HepG2 (cell line): ENCODE results near the gene SLC25A28. TPM values are rescaled to one million over a fixed set of nuclear protein-coding genes. Genes with fewer than 3 reads are reported as not detected.

Experiments used
- AHR ChIP-seq: IDR thresholded peaks from 2 replicates; pipeline ENCODE4 v1.6.1; 2018; ENCODE audit warnings: missing genetic modification reagents, missing compliant biosample characterization
- ARID3A ChIP-seq: IDR thresholded peaks from 2 replicates; pipeline ENCODE4 v1.6.1; 2012; ENCODE audit warnings: low read depth, low read length, improper control_type of control experiment
- ARID5B ChIP-seq: IDR thresholded peaks from 2 replicates; pipeline ENCODE4 v1.4.0; 2020; ENCODE audit warnings: mild to moderate bottlenecking, missing genetic modification reagents
- FOXJ3 ChIP-seq: sonication (generic); formaldehyde crosslinking; IDR thresholded peaks from 2 replicates; pipeline ENCODE4 v1.4.0; 2020; ENCODE audit warnings: missing genetic modification reagents, mild to moderate bottlenecking, borderline replicate concordance
- GPN1 ChIP-seq: sonication (generic); formaldehyde crosslinking; IDR thresholded peaks from 2 replicates; pipeline ENCODE4 v1.5.1; 2020; ENCODE audit warnings: missing genetic modification reagents, borderline replicate concordance
- KLF6 ChIP-seq: IDR thresholded peaks from 2 replicates; pipeline ENCODE4 v1.8.0; 2016; ENCODE audit warnings: missing biosample characterization, missing genetic modification reagents
- RXRA ChIP-seq: sonication (generic); formaldehyde crosslinking; IDR thresholded peaks from 2 replicates; pipeline ENCODE4 v1.5.1; 2020; ENCODE audit warnings: missing genetic modification reagents
- SCMH1 ChIP-seq: sonication (generic); formaldehyde crosslinking; IDR thresholded peaks from 2 replicates; pipeline ENCODE4 v1.9.0; 2021; ENCODE audit warnings: missing genetic modification reagents, mild to moderate bottlenecking, borderline replicate concordance
- STAT5B ChIP-seq: sonication (generic); formaldehyde crosslinking; IDR thresholded peaks from 2 replicates; pipeline ENCODE4 v1.4.0; 2020; ENCODE audit warnings: missing genetic modification reagents
- TARDBP ChIP-seq: sonication (generic); formaldehyde crosslinking; IDR thresholded peaks from 2 replicates; pipeline ENCODE4 v1.8.0; 2022; ENCODE audit warnings: mild to moderate bottlenecking, missing genetic modification reagents
- YEATS4 ChIP-seq: sonication (generic); formaldehyde crosslinking; IDR thresholded peaks from 2 replicates; pipeline ENCODE4 v1.4.0; 2020; ENCODE audit warnings: missing genetic modification reagents, borderline replicate concordance
- ZBTB1 ChIP-seq: sonication (generic); formaldehyde crosslinking; IDR thresholded peaks from 2 replicates; pipeline ENCODE4 v1.4.0; 2020; ENCODE audit warnings: missing genetic modification reagents, borderline replicate concordance
- ZNF207 ChIP-seq: fragments of 450-650 bp; IDR thresholded peaks from 2 replicates; pipeline ENCODE4 v1.6.1; 2016; ENCODE audit warnings: antibody characterized with exemption, borderline replicate concordance
- ZNF230 ChIP-seq: sonication (generic); formaldehyde crosslinking; IDR thresholded peaks from 2 replicates; pipeline ENCODE4 v1.4.0; 2020; ENCODE audit warnings: mild to moderate bottlenecking, missing genetic modification reagents
- ZNF768 ChIP-seq: sonication (generic); formaldehyde crosslinking; IDR thresholded peaks from 2 replicates; pipeline ENCODE4 v1.4.0; 2020; ENCODE audit warnings: missing genetic modification reagents
- polyA plus RNA-seq, 8 experiments: library from polyadenylated mRNA; depleted of rRNA in 3 of 8; stranded (reverse) in 7 of 8; unstranded in 1 of 8; fragments of >200 nt; fragmentation: Illumina TruSeq in 4 of 8; extraction: Trizol in 4 of 8; gene quantifications; 2 replicates each; pipeline versions ENCODE4 v1.2.1 to v1.2.3, GENCODE V29; 2011 to 2016; ENCODE audit warnings: low read depth in 4 of 8, missing spikeins in 1 of 8, mixed read lengths in 1 of 8; ENCODE audit not compliant: insufficient read depth in 1 of 8
- total RNA-seq, 5 experiments: library from RNA; depleted of rRNA; stranded (reverse); fragments of >200 nt; fragmentation: Illumina TruSeq; extraction: Trizol; gene quantifications; 2 replicates each; pipeline ENCODE4 v1.2.3, GENCODE V29; 2016; ENCODE audit warnings: low read depth in 1 of 5
- TF ChIP-seq, protein P1 (sequence below): sonication (generic); formaldehyde crosslinking; IDR thresholded peaks from 2 replicates; pipeline ENCODE4 v1.4.0; 2020; ENCODE audit warnings: missing genetic modification reagents
- TF ChIP-seq, protein P2 (sequence below): sonication (generic); formaldehyde crosslinking; IDR thresholded peaks from 2 replicates; pipeline ENCODE4 v1.4.0; 2020; ENCODE audit warnings: missing genetic modification reagents
- TF ChIP-seq, protein P3 (sequence below): sonication (generic); formaldehyde crosslinking; IDR thresholded peaks from 2 replicates; pipeline ENCODE4 v1.4.0; 2020; ENCODE audit warnings: missing genetic modification reagents

Gene SLC25A28
- total and polyA plus RNA-seq, 2 of the 13 experiments (the other 11 are each of a cell fraction or from before 2014, with no cell fraction given), result 15.2 to 41.0 TPM

DNA sequence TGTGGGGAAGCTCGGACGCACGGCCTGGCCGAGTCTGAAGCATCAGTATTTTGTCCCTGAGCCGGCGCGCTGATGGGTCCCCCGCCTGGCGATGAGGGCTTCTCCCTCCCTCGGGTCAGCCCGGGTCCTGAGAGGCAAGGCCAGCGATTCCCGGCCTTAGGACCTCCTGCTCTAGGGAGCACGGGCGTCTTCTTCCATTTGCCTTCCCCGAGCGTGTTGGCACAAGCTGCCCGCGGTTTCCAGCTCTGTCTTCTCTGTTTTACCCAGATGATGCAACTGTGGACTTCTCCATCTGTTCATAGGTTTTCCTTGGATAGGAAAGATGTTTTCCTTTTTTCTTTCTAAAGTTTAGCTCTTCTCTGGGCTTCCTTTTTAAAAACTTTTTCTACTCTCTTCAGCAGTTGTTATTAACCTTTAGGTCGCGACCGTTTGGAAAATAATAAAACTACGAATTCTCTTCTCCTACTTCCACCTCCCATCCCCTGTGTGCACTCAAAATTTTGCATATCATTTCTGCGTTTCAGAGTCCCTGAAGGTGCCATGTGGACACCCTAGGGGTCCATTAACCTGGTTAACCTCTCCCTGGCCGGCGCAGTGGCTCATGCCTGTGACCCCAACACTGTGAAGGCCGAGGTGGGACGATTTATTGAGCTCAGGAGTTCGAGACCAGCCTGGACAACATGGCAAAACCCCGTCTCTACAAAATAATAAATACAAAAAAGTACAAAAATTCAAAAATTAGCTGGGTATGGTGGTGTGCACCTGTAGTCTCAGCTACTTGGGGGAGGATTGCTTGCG is 1.4 kb upstream of the SLC25A28 start (continued):
- TF ChIP-seq STAT5B (no peak), AHR (0 out of 2 replicates have a peak, but pooled peaks have one; percentile 26), YEATS4 (CRISPR knock-in tag) (peak; percentile 73; the same call in 1 of the 2 replicates), TARDBP (CRISPR knock-in tag) (peak; percentile 32; the same call in 1 of the 2 replicates), ARID5B (CRISPR knock-in tag) (no peak; the same call in 1 of the 2 replicates), RXRA (CRISPR knock-in tag) (no peak), ZNF768 (CRISPR knock-in tag) (no peak), SCMH1 (CRISPR knock-in tag) (no peak), ZNF207 (no peak), KLF6 (CRISPR knock-in tag) (peak; percentile 15; the same call in 1 of the 2 replicates), ZBTB1 (no peak), FOXJ3 (CRISPR knock-in tag) (no peak), ARID3A (no peak), GPN1 (CRISPR knock-in tag) (no peak), ZNF230 (CRISPR knock-in tag) (peak; percentile 4; the same call in 1 of the 2 replicates)
- TF ChIP-seq, protein P1, sequence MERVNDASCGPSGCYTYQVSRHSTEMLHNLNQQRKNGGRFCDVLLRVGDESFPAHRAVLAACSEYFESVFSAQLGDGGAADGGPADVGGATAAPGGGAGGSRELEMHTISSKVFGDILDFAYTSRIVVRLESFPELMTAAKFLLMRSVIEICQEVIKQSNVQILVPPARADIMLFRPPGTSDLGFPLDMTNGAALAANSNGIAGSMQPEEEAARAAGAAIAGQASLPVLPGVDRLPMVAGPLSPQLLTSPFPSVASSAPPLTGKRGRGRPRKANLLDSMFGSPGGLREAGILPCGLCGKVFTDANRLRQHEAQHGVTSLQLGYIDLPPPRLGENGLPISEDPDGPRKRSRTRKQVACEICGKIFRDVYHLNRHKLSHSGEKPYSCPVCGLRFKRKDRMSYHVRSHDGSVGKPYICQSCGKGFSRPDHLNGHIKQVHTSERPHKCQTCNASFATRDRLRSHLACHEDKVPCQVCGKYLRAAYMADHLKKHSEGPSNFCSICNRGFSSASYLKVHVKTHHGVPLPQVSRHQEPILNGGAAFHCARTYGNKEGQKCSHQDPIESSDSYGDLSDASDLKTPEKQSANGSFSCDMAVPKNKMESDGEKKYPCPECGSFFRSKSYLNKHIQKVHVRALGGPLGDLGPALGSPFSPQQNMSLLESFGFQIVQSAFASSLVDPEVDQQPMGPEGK, result no peak
- TF ChIP-seq, protein P2, sequence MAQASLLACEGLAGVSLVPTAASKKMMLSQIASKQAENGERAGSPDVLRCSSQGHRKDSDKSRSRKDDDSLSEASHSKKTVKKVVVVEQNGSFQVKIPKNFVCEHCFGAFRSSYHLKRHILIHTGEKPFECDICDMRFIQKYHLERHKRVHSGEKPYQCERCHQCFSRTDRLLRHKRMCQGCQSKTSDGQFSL (CRISPR knock-in tag), result no peak
- TF ChIP-seq, protein P3, sequence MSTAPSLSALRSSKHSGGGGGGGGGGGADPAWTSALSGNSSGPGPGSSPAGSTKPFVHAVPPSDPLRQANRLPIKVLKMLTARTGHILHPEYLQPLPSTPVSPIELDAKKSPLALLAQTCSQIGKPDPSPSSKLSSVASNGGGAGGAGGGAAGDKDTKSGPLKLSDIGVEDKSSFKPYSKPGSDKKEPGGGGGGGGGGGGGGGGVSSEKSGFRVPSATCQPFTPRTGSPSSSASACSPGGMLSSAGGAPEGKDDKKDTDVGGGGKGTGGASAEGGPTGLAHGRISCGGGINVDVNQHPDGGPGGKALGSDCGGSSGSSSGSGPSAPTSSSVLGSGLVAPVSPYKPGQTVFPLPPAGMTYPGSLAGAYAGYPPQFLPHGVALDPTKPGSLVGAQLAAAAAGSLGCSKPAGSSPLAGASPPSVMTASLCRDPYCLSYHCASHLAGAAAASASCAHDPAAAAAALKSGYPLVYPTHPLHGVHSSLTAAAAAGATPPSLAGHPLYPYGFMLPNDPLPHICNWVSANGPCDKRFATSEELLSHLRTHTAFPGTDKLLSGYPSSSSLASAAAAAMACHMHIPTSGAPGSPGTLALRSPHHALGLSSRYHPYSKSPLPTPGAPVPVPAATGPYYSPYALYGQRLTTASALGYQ (CRISPR knock-in tag), result no peak; the same call in 1 of the 2 replicates
